HUES6 (cell line): ENCODE data around the gene PSIP1.
A peak's percentile ranks its signal among the peaks of the same experiment; 100 is the strongest.
"Not testable (repeated sequence)": the region's sequence is repeated elsewhere in the genome, so short reads cannot be mapped to it uniquely, and the experiment has no call there.

ENCODE experiments used
- H3K27ac ChIP-seq: 2 replicates; pipeline ENCODE4 v1.7.0; 2013; ENCODE audit warnings: low read depth, mild to moderate bottlenecking, low read length, inconsistent platforms
- H3K27me3 ChIP-seq: 2 replicates; pipeline ENCODE4 v1.6.1; 2013; ENCODE audit warnings: low read length; ENCODE audit not compliant: control insufficient read depth, insufficient read depth
- H3K36me3 ChIP-seq: 2 replicates; pipeline ENCODE4 v1.6.1; 2013; ENCODE audit warnings: low read length; ENCODE audit not compliant: control insufficient read depth, insufficient read depth
- H3K4me1 ChIP-seq: 2 replicates; pipeline ENCODE4 v1.6.1; 2013; ENCODE audit warnings: low read length; ENCODE audit not compliant: control insufficient read depth, insufficient read depth
- H3K4me3 ChIP-seq: 2 replicates; pipeline ENCODE4 v1.5.1; 2013; ENCODE audit warnings: low read depth, low read length
- H3K9ac ChIP-seq: one replicate; pipeline ENCODE4 v1.6.1; 2013; ENCODE audit warnings: mild to moderate bottlenecking, low read length
- H3K9me3 ChIP-seq: 2 replicates; pipeline ENCODE4 v1.6.1; 2013; ENCODE audit warnings: low read depth, low read length; ENCODE audit not compliant: control insufficient read depth, insufficient read depth

PSIP1 gene

DNA sequence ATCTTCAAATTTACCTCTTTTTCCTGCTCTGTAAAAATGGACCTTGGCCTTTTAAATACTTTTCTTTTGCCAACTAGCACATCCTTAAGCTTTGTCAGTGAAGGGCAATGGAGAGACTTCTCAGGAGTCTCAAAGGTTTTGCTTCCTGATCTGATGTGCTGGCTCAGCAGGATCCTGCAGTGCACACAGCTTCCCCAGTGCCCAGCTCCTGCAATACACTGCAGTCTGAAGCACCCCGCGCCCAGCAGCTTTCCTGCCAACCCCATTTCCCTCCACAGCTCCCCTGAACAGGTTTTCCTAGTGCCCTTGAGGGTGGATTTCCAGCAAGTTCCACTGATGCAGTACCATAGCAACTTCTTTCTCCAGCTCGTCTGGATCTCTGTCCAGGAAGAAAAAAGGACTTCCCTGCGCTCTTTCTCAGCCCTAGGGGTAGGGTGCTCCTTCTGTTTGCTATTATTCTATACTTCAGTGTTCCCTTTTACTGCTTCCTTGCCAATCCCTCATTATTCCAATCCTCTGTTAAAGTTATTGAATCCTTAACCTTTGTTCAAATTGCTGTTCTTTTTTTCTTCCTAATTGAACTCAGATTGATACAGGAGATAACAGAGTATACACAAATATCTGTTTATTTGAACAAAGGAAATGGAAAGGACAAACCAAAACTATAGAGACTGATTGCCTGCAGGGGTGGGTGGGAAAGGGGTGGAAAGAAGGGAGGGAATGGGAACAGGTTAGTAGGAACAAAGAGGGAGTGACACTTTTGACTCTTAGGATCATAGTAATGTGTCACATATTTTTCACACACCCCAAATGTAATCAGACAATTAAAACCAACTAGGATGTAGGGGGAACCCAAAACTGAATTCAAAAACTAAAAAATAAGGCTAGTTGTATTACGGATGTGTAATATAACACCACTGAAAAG is 79.6 kb downstream of the PSIP1 start:
- H3K27ac ChIP-seq: no peak overlapping the region
- no peaks in the 10 kb centered on the region for H3K9me3 ChIP-seq
- no peaks in the 10 kb centered on the region for H3K4me1 ChIP-seq
- no peaks in the 10 kb centered on the region for H3K27me3 ChIP-seq
- peaks cover 66% of the 10 kb centered on the region for H3K36me3 ChIP-seq
- H3K4me3 ChIP-seq: no peak overlapping the region
- H3K9ac ChIP-seq: no peak overlapping the region

DNA sequence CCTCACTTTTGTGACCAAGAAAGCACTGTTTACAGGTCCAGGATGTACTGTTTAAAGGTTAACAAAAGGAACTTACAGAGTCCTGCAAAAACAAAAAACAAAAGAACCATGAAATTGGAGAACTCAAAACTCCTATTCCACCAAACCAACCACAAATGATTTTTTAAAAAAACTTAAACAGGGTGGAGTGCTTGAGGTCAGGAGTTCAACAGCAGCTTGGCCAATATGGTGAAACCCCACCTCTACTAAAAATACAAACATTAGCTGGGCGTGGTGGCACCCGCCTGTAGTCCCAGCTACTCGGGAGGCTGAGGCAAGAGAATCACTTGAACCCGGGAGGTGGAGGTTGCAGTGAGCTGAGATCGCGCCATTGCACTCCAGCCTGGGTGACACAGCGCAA is 83.1 kb downstream of the PSIP1 start:
- H3K27ac ChIP-seq, H3K27me3 ChIP-seq, H3K9ac ChIP-seq, H3K4me1 ChIP-seq, H3K4me3 ChIP-seq, H3K9me3 ChIP-seq: not testable (repeated sequence)
- H3K36me3 ChIP-seq: peaks cover 58% of the 10 kb centered on the region

DNA sequence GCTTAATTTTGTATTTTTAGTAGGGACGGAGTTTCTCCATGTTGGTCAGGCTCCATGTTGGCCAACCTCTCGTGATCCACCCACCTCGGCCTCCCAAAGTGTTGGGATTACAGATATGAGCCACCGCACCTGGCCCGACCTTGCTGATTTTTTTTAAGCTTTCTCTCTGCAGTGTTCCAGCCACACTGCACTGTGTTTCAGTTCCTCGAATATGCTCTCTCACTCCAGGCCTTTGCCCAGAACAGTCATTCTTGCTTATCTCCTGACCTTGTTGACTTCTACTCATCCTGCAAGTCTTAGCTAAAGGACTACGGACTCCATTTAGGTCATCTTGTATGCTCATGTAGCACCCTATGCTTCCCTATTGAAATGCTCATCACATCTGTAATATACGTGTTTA is 84.8 kb downstream of the PSIP1 start:
- Histone ChIP-seq H3K27ac (no peak overlapping the region), H3K4me1 (no peaks in the 10 kb centered on the region), H3K9ac (no peak overlapping the region), H3K27me3 (no peaks in the 10 kb centered on the region), H3K36me3 (peaks cover 55% of the 10 kb centered on the region), H3K4me3 (no peak overlapping the region), H3K9me3 (no peaks in the 10 kb centered on the region)

DNA sequence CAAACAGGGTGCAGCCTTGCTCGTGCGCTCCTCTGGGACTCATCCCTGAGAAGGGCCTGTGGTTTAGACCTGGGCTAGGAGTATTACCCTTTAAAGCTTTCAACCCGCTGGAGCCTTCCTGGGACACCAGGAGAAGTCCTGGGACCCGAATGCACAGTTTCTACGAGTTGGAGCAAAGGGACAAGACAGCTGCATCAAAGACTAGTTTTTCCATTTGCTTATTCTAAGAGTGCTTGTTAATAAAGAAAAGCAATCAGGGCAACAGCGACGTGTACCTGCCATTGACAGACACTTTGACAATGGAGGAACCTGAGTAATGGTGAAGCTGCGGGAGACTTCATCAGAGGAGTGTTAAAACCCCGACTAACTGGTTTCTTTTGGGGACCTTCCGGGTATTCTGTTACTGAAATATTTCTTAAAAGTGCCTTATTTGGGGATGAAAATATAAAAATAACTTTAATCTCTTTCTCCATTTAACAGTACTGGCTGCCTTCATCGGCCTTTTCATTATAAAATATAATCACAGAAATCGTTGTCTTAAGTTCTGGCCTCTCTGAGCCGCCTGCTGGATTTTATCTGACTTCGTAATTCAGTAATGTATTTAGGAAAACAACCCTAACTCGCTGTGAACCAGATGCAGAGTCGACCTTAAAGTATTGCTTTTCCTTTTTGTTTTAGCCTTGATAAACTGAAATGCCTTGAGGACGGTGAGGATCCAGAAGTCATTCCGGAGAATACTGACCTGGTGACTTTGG is 87.4 kb downstream of the PSIP1 start:
- Histone ChIP-seq H3K27ac (peak overlapping the region; percentile 73), H3K36me3 (peaks cover 42% of the 10 kb centered on the region), H3K27me3 (no peaks in the 10 kb centered on the region), H3K4me1 (no peaks in the 10 kb centered on the region), H3K9ac (peak overlapping the region; percentile 83), H3K4me3 (peak overlapping the region; percentile 97), H3K9me3 (no peaks in the 10 kb centered on the region)

DNA sequence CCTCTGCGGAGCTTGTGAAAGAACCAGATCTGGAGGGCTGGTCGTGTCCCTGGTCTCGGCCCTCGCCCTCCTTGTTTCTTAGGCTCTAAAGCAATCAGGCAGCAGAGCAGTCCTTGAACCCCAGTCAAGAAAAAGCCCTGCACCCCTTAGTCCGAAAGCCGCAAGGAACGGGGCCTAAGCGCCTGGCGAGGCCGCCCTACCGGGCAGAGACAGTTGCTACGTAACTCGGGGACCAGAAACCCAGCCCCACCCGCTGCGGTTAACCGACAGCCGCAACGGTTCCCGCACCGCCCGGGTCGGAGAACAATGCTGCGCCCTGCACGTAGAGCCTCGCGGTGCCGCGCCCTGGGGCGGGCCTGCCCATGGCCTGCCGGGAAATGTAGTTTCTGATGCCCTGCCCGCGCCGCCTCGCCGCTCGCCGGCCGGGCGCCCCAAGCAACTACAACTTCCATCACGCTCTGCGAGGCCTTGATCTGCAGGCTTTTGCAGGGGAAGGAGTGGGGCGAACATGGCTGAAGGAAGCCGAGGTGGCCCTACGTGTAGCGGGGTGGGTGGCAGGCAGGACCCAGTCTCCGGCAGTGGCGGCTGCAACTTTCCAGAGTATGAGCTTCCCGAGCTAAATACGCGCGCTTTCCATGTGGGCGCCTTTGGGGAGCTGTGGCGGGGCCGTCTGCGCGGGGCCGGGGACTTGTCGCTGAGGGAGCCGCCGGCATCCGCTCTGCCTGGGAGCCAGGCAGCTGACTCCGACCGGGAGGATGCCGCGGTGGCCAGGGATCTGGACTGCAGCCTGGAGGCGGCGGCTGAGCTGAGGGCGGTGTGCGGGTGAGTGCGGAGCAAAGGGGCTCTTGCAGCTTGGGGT is 88.2 kb downstream of the PSIP1 start, which contains the start of gene SNAPC3:
Gene SNAPC3 (plus strand): TSS at position 505 of the 859 bp plus-strand sequence. CDS start 4 bp downstream, at position 509.
- Histone ChIP-seq H3K9ac (peak within 1 kb of the TSS; percentile 87), H3K36me3 (peaks cover 37% of the 10 kb centered on the region), H3K27me3 (no peaks in the 10 kb centered on the region), H3K9me3 (no peaks in the 10 kb centered on the region), H3K4me1 (peaks cover 4% of the 10 kb centered on the region; the same call in 1 of the 2 replicates), H3K27ac (peak within 1 kb of the TSS; percentile 78), H3K4me3 (peak within 1 kb of the TSS; percentile 97)

DNA sequence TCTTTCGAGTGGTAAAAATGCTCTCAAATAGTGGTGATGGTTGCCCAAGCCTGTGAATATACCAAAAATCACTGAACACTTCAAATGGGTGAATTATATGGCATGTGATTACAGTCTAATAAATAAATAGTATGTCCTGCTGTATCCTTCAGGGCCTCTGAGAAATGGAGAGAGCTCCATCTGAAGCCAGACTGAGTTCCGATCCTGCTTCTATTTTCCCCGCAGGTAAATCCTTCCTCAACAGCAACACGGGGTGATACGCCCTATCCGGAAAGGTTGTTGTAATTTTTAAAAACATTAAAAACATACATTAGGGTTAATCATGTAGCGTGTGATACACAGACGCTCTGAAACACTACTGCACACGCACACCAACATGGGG is 88.8 kb downstream of the PSIP1 start:
- Histone ChIP-seq H3K27me3 (no peaks in the 10 kb centered on the region), H3K9me3 (no peaks in the 10 kb centered on the region), H3K36me3 (peaks cover 32% of the 10 kb centered on the region), H3K4me3 (peak overlapping the region; percentile 97), H3K27ac (peak overlapping the region; percentile 78), H3K9ac (peak overlapping the region; percentile 87), H3K4me1 (peaks cover 5% of the 10 kb centered on the region; the same call in 1 of the 2 replicates)

DNA sequence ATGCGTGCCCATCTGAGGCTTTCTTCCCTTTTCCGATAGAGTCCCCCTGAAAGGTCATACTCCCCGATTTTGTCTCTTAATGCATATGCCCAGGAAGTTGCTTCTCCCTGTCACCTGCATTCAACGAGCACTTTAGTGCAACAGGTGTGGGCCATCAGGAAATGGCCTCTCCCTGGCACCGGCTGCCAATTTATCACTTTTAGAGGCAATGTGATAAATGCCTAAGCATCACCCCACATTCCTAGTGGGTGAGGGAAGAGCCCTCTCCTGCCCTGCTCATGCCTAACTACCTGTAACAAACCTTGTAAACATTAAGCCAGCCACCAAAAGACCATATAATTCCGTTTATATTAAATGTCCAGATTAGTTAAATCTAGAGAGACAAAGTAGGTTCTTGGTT is 89.2 kb downstream of the PSIP1 start:
- H3K27me3 ChIP-seq: no peaks in the 10 kb centered on the region
- H3K4me3 ChIP-seq: no peak overlapping the region; the same call in 1 of the 2 replicates
- peaks cover 28% of the 10 kb centered on the region for H3K36me3 ChIP-seq
- H3K9me3 ChIP-seq: no peaks in the 10 kb centered on the region
- no peak overlapping the region for H3K27ac ChIP-seq
- peaks cover 5% of the 10 kb centered on the region; the same call in 1 of the 2 replicates for H3K4me1 ChIP-seq
- H3K9ac ChIP-seq: no peak overlapping the region

DNA sequence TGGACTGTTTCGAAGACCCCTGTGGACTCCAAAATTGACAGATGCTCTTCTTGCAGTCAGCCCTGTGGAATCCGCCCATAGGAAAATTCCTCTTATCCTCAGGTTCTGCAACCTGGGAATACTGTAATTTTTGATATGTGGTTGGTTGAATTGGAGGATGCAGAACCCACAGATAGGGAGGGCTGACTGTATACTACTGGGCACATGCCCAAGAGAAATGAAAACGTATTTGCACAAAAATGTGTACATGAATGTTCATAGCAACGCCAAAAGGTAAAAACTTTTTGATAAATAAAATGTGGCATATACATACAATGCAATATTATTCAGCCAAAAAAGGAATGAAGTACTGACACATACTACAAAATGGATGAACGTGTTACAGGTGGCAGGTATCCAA is 90.0 kb downstream of the PSIP1 start:
- Histone ChIP-seq H3K4me1 (peaks cover 5% of the 10 kb centered on the region; the same call in 1 of the 2 replicates), H3K4me3 (no peak overlapping the region), H3K9me3 (no peaks in the 10 kb centered on the region), H3K27me3 (no peaks in the 10 kb centered on the region), H3K9ac (no peak overlapping the region), H3K36me3 (peaks cover 21% of the 10 kb centered on the region), H3K27ac (no peak overlapping the region)

DNA sequence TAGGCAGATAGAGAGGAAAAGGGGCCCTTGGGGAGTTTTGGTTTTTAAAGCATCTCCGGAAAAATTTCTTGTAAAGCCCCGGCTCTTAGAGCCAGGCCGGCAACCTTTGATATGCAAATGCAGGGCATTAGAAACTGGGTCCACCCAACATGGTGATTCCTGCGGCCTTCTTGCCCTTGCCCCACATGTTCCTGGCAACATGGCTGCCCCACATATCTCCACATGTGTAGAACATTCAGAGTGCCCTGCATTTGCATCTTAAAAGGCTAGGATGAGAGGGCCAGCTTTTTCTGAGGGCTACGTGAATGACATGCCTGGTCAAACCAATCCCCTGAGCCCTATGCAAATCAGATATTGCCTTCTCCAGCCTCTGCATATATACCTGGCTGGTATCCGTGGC is 93.1 kb downstream of the PSIP1 start:
- no peak overlapping the region for H3K9ac ChIP-seq
- H3K27me3 ChIP-seq: no peaks in the 10 kb centered on the region
- H3K4me1 ChIP-seq: peaks cover 5% of the 10 kb centered on the region; the same call in 1 of the 2 replicates
- no peak overlapping the region for H3K27ac ChIP-seq
- no peak overlapping the region for H3K4me3 ChIP-seq
- peaks cover 4% of the 10 kb centered on the region; the same call in 1 of the 2 replicates for H3K9me3 ChIP-seq
- no peaks in the 10 kb centered on the region for H3K36me3 ChIP-seq

DNA sequence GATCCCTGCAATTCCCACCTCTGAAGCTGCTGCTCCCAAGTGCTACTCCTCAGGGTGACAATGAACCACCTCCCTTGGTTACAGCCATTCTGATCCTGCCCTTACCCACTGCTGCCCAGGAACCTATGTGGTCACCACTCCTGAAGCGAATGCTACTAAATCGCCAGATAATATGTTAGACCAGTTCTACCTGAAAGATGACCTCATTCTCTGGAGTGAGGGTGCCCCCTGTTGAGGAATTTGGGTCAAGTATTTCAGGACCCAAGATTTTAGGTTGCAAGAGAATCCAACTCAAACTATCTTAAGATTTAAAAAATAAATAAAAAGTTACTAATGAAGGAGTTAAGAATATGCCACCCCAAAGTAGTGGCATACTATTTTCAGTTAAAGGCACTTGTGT is 93.9 kb downstream of the PSIP1 start:
- no peaks in the 10 kb centered on the region for H3K36me3 ChIP-seq
- no peaks in the 10 kb centered on the region for H3K27me3 ChIP-seq
- peaks cover 4% of the 10 kb centered on the region; the same call in 1 of the 2 replicates for H3K9me3 ChIP-seq
- H3K4me1 ChIP-seq: peaks cover 5% of the 10 kb centered on the region; the same call in 1 of the 2 replicates
- no peak overlapping the region for H3K27ac ChIP-seq
- H3K9ac ChIP-seq: no peak overlapping the region
- H3K4me3 ChIP-seq: no peak overlapping the region
